GM13976 (cell line): ENCODE data around the gene FAXDC2.

ENCODE experiments used
- DNase-seq: peaks from one replicate; pipeline ENCODE4 v3.0.0; 2012; ENCODE audit warnings: low spot score
- in situ Hi-C: fragments of 300-500 bp; cut with MboI; formaldehyde crosslinking; loops from one replicate; pipeline ENCODE4 v1.12.0; 2022; ENCODE audit warnings: low sequenced_read_pairs, mixed read lengths, inconsistent platforms; ENCODE audit not compliant: unreplicated experiment
- TF ChIP-seq, protein P1 (sequence below): IDR thresholded peaks from 2 replicates; pipeline ENCODE4 v1.5.1; 2012; ENCODE audit warnings: borderline replicate concordance, mild to moderate bottlenecking; ENCODE audit not compliant: insufficient read depth; ENCODE audit errors: extremely low read depth, missing control alignments, control extremely low read depth

FAXDC2 gene

DNA sequence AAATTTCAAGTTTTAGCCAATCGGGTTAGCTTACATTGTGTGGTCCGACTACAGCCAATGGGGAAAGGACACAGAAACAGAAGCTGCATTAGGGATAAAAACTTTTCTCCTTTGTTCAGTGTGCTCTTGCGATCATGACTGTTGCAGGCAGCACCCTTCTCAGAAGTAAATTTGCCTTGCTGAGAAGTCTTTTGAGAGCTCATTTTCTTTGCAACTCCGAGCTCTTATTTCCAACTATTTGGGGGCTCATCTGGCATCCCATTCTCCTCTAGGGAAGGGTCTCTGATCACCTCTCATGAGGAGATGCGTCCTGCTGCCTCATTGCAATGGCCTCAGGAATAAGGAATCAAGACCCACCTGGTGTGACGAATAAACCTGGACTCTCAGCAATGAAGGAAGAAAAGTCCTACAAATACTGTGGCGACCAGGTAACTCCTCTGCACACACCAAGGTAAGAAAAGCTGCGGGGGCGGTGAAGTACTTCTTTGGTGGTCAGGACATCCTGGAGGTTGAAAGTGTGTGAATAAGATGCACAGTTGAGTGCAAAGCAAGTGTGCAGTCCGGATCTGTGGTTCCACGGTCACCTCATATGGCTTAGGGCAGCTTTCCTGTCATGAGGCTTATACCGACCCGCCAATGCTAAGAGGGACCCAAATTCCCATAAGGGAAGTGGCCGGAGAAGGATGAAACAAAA, 28.4 kb upstream of the FAXDC2 start:
- in situ Hi-C loops = no loop called here
- no peak for DNase-seq
- TF ChIP-seq, protein P1, sequence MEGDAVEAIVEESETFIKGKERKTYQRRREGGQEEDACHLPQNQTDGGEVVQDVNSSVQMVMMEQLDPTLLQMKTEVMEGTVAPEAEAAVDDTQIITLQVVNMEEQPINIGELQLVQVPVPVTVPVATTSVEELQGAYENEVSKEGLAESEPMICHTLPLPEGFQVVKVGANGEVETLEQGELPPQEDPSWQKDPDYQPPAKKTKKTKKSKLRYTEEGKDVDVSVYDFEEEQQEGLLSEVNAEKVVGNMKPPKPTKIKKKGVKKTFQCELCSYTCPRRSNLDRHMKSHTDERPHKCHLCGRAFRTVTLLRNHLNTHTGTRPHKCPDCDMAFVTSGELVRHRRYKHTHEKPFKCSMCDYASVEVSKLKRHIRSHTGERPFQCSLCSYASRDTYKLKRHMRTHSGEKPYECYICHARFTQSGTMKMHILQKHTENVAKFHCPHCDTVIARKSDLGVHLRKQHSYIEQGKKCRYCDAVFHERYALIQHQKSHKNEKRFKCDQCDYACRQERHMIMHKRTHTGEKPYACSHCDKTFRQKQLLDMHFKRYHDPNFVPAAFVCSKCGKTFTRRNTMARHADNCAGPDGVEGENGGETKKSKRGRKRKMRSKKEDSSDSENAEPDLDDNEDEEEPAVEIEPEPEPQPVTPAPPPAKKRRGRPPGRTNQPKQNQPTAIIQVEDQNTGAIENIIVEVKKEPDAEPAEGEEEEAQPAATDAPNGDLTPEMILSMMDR = no peak

DNA sequence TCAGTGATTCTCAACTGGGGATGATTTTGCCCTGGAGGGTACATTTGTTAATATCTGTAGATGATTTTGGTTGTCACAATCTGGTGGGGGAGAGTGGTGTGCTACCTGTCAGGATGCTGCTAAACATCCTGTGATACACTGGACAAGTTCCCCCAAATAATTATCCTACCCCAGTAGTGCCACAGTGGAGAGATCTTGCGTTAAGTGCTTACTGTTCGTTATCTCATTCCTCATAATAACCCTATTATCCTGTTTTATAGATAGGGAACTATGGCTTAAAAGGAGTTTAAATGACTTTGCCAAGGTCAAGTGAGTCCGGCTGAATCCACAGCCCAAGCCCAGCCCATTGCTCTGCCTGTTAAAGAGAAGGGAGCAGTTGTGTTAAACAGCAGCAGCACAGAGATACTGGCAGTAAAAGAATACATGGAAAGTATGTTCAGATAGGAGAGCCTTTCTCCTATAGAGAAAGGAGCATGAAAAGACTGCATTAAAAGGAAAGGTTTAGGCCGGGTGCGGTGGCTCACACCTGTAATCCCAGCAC, 23.5 kb upstream of the FAXDC2 start:
- TF ChIP-seq, protein P1 = no peak
- in situ Hi-C loops = no loop called here

DNA sequence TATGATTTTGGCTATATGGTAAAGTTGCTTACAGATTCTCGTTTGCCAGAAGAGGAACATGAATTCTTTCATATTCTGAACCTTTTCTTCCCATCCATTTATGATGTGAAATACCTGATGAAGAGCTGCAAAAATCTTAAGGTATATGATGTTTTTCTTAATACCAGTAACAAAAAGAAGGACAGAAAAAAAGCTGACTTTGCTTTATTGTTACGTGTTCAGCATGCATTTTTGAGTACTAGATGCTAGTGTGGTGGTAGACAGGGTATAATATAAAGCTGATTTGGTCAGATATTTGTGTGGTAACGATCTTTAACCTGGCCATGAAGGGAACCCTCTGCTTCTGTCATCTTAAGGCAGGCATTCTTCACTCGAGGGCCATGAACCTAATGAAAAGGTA, 21.3 kb upstream of the FAXDC2 start:
- TF ChIP-seq, protein P1 = no peak
- in situ Hi-C loops = no loop called here
- no peak for DNase-seq

More for the DNA sequence above, 23.5 kb upstream of the FAXDC2 start:
- no peak for DNase-seq

DNA sequence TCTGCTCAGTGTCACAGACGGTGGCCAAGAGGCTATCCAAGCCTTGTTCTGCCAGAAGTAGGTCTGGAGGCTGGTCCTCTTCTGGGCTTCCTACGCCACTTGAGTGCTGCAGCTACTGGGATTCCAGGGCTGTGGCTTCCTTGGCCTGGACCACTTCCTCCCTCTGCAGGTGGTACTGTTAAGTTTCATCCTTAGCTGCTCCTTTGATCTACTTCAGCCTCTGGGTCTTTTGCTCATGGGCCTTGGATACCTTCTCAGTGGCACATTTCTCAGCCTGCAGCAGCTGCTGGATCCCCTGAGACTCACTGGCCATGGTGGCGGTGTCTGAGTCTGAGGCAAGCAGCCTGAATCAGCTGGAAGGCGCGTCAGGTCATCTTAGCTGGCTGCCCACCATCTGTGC, 18.3 kb upstream of the FAXDC2 start:
- TF ChIP-seq, protein P1 = no peak
- in situ Hi-C loops = no loop called here
- no peak for DNase-seq

DNA sequence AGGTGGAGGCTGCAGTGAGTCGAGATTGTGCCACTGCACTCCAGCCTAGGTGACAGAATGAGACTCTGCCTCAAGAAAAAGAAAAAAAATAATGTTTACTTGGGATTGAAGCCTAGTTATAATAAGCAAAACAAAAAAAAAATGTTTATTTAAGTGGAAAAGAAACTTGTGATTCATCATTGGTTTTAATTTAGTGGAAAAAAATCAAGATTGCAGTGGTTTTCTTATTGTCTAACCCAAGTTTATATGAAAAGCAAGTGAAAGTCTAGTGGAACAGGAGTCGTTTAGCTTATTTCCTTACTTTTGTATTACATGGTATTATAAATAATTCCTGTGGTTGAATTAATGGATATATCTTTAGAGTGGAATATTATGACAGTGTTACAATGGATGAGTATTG, 16.4 kb upstream of the FAXDC2 start:
- DNase-seq = no peak
- TF ChIP-seq, protein P1 = no peak
- in situ Hi-C loops = no loop called here

DNA sequence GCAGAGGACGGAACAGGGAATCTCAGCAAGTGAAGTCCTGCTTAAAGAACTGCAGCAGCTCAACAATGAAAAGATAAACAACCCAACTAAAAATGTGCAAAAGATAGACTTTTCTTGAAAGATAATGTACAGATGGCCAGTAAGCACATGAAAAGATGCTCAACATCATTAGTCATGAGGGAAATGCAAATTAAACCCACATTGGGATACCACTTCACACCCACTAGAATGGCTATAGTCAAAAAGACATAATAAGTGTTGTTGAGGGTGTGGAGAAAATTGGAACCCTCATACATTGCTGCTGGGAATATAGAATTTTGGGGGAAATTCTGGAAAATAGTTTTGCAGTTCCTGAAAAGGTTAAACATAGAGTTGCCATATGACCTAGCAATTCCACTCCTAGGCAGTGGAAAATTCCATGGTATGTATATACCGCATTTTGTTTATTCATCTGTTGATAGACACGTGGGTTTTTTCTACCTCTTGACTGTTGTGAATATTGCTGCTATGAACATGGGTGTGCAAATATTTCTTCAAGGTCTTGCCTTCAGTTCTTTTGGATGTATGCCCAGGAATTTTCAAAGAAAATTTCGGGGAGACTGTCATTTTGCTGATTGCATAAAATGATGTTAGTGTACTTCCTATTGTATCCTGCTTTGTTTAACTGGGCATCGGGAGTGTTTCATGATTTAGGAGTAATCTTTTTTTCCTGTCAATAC, 15.2 kb upstream of the FAXDC2 start:
- TF ChIP-seq, protein P1 = no peak
- DNase-seq = no peak
- in situ Hi-C loops = no loop called here
